CD4-positive, alpha-beta T cell treated with Interleukin-17A for 4 hours (primary cell): Measurements from ENCODE around the gene FBXO42.
"Not testable (repeated sequence)": the region's sequence is repeated elsewhere in the genome, so short reads cannot be mapped to it uniquely, and the experiment has no call there.

Experiments
- DNase-seq: peaks from one replicate; pipeline ENCODE4 v3.0.0-alpha.2; 2020; ENCODE audit warnings: mixed read lengths

Gene FBXO42

DNA sequence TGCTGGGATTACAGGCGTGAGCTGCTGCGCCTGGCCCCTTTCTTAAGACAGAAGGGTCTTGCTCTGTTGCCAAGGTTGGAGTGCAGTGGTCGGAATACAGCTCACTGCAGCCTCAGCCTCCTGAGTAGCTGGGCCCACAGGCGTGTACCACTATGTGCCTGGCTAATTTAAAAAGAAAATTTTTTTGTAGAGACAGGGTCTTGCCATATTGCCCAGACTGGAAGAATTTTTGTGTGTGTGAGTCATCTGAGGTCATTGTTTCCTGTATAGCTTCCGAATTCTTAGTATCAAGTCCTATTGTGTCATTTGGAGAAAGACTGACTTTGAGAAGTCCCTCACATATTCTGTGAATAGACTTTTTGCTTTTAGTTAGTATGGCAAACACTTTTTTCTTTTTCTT is 19.4 kb upstream of the FBXO42 start:
- DNase-seq = no peak

DNA sequence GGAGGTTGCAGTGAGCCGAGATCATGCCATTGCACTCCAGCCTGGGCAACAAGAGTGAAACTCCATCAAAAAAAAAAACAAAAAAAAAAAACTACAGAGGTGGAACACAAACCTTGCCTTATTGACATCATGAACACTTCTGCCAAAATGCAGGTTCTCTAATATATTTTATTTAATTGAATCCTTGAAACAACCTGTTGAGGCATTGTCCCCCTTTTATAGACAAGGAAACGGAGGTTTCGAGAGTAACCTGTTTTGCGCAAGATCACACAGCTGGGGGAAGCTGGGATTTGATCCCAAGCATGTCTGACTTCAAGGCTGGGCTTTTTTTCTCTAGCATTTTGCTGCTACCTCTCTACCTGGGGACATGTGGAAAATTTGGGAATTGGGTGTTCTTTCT is 17.5 kb upstream of the FBXO42 start:
- no peak for DNase-seq

DNA sequence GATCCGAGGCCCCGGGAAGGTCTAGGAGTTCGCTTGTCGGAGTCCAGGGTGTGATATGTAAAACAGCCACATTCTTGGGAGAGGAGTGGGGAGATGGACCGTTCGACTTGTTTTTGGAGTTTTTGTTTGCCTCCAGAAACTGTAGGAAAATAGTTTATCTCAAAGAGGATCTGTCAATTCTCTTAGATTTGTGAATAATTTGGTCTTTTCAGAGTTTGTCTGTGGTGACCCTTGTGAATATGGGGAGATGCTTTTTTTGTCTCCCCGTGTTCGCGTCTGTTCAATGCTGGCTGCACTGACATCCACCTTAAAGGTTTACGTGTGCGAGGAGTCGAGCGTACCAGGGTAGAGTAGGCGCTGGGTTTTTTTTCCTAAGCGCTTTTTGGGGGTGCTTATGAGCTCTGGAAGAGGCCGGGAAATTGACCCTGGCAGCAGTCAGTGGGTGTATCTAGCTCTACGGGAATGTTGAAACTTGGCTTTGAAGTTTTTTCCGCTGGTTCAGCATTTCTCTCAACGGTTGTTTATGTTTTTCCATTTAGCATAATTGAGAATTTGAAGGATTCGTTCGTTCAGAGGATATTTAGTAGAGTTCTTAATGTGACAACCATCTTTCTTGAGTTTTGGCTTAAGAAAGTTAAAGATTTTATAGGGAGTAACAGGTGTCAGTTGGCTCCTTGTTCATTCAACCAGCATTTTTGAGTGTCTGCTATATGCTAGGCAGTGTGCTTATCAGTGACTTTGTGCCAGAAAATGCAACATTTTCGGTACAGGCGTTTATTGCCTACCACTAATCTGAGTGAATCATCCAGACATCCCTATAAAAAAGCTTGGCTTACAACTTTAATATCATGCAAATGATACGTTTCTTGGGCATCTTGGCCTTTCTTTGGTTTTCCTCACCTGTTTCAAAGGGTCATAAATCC is 15.9 kb upstream of the FBXO42 start:
- DNase-seq = no peak

DNA sequence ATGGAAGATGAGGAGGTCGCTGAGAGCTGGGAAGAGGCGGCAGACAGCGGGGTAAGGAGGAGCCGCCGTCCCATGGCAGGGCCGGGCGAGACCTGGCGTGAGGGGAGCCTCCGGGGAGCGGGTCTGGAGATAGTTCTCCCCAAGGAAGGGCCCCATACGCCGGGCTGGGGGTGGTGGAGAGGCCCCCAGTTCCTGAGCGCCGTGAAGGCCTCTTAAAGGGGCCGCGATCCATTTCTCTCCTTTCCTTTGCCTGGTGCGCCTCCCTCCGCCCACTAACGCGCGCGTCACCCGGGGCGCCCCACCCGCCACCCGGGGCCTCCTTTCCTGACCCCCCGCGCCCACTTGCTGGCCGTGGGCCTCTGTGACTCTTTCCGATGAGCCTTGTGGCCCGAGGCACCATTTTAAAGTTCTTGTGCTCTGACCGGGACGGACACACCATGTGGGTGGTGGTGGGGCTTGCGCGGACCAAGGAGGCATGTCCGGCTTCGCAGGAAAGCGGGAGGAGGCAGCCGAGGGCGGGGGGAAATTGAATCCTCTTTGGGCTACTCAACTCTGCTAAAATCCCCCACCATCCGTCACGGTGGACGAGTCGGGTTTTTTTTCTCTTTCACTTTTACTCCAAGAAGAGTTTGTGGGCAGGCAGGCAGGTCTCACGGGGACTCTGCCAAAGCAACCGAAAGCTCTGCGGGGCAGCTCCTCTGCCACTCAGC is 15.1 kb upstream of the FBXO42 start:
- DNase-seq = peak; percentile 85

DNA sequence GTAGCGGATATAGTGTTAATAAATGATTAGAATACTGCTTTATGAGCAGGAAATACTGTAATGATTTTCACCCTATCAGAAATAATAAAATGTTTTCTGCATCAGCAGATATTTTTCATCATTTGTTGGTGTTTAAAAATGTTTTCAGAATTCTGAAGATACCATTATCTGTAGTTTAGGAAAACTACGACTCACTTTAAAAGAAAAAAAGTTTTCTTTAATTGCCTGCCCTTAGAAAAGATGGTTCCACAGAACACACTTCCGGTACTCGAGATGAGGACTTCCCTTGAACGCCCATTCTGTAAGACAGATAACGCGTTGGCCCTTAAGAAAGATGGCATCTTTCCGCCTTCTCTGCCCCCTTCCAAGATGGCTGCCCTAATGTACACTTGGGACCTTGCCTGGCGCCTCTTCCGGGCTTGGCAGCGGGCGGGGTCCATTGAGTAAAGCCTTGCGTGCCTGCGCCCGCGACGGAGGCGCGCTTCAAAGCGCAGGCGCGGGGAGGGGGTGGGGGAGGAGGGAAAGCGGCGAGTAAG is 14.5 kb upstream of the FBXO42 start, which contains the start of gene SZRD1:
Gene SZRD1, plus strand, starts transcription at position 521 of the 536 bp plus-strand sequence. CDS start 16 bp downstream, outside the sequence.
- peak; percentile 95 for DNase-seq

DNA sequence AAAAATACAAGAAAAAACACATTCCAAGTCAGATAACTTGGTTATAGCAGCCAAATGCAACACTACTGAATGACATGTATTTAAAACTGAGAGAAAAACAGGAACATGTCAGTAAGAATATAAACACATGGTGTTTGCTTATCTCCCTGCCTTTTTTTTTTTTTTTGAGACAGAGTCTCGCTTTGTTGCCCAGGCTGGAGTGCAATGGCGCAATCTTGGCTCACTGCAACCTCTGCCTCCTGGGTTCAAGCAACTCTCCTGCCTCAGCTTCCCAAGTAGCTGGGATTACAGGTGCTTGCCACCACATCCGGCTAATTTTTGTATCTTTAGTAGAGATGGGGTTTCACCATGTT is 12.8 kb upstream of the FBXO42 start:
- not testable (repeated sequence) for DNase-seq

DNA sequence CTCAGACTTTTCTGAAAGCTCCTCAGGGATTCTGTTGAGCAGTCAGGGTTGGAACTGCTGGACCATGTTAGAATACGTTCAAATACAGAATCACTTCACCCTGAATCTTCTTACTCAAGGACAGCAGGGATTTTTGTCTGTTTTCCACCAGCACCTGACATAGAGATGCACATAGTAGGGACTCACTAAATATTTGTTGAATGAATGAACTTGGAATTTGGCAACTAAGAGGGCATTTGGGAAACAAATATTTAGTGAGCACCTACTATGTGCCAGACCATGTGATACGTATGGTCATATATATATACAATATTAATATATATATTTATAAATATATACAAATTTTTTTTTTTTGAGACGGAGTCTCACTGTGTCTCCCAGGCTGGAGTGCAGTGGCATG is 4.6 kb upstream of the FBXO42 start:
- no peak for DNase-seq

DNA sequence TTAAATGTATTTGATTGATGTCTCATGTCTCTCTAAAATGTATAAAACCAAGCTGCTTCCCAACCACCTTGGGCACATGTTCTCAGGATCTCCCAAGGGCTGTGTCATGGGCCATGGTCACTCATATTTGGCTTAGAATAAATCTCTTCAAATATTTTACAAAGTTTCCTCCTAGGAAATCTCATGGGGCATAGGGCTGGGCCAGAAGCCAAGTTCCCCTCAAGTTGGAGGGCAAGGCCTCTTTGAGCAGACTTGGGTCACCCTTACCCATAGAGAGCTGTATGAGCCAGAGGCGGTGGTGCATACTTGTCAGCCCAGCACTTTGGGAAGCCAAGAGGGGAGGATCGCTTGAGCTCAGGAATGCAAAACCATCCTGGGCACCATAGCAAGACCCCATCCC is 2.3 kb upstream of the FBXO42 start:
- DNase-seq = no peak

DNA sequence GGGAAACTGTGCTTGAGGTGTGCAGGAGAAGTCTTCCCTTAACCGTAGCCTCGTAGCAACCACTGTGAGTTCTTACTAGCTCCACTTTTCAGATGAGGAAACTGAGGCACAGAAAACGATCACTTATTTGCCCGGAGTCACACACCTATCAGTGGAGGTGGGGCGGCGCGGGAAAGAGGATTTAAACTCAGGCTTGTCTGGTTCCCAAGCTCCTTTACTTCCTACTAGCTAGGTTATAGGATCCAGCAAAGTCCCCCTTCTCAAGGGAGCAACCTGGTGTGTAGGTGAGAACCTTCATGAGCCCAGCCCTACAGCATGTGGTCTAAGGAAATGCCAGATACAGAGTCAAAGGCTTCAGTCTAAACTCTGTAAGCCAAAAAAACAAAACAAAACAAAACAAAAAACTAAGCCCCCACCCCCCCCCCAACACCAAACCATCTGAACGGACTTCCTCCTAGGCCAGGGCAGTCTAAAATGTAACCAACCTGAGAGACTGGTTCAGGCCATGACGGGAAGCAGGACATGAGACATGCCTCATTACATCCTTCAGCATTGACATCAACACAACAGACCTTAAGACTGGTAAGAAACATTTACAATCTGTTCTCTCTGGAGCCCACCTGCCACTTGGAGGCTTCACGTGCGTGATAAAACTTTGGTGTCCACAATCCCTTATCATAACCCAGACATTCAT is 709 bp upstream of the FBXO42 start:
- no peak for DNase-seq

DNA sequence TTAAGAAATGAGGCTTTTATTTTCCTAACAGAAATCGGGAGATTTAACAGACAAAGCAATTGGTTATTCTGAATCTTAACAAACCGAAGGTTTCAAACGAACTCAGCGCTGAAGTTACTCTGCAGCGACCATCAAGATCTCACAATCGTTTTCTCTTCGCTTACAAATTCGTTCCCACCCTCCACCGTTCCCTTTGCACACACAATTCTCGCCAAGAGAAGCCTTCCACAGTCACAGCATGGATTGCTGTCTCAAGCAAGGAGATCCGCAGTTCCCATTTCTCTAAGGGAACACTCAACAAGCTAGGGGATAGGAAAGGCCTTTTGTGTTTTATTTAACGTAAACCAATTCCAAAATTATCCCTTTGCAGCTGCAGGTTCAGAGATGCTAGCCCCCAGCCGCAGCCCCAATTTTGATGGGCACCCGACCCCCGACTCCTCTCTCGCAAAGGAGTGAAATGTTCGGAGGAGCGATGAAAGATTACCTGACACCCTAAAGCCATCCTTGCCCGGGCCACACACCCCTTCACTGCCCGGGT is 755 bp downstream of the FBXO42 start:
- DNase-seq = no peak

DNA sequence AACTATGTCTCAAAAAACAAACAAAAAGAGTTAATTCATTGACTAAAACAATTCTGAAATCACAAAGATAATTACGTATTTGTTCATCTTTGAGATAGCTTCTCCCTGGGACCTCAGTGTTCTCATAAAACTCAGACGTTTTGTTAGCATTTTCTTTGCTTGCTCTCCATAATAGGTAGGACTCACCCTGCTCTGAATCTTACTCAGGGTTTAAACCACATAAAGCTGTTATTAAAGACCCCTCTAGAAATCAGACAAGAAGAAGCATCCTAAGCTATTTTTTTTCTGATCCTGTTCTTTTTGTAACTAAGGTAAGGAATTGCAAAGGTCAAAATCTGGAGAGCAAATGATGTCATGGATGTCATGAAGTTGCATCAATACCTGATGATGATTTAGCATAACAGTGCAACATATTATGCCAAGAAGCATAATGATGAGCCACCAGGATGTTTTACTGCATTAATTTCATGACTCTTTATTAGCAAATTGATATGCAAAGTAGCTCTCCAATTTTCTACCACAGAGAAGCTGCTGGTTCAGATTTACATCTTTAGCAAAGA is 2.4 kb downstream of the FBXO42 start:
- DNase-seq = no peak

DNA sequence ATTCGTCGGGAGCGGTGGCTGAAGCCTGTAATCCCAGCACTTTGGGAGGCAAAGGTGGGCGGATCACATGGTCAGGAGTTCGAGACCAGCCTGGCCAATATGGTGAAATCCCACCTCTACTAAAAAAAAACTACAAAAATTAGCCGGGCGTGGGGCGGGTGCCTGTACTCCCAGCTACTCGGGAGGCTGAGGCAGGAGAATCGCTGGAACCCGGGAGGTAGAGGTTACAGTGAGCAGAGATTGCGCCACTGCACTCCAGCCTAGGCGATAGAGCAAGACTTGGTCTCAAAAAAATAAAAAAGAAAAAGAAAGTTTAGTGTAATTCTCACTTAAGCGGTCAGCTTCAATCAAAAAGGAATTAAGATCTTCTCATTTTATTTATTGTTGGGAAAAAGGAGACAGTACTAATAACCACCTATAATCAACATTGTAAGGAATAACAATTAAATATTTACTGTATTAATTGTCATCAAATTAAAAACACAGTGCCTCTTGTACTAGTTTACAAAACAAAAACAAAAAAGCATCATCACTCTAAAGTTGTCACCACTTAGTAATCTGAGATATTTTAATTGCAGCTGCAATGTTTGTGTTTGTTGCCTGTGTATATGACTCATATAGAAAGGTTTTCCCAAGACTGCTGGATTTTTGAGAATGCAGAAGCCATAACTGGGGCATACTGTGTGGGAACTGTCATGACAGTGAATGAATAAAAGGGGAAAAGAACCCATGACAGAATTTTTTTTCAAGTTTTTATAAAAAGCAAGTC is 3.7 kb downstream of the FBXO42 start:
- no peak for DNase-seq

DNA sequence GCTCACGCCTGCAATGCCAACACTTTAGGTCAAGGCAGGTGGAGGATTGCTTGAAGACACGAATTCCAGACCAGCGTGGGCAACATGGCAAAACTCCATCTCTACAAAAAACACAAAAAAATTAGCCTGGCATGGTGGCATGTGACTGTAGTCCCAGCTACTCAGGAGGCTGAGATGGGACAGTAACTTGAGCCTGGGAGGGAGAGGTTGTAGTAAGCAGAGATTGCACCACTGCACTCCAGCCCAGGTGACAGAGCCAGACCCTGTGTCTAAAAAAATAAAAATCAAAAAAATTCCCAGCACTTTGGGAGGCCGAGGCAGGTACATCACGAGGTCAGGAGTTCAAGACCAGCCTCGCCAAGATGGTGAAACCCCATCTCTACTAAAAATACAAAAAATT is 9.0 kb downstream of the FBXO42 start:
- DNase-seq = not testable (repeated sequence)

DNA sequence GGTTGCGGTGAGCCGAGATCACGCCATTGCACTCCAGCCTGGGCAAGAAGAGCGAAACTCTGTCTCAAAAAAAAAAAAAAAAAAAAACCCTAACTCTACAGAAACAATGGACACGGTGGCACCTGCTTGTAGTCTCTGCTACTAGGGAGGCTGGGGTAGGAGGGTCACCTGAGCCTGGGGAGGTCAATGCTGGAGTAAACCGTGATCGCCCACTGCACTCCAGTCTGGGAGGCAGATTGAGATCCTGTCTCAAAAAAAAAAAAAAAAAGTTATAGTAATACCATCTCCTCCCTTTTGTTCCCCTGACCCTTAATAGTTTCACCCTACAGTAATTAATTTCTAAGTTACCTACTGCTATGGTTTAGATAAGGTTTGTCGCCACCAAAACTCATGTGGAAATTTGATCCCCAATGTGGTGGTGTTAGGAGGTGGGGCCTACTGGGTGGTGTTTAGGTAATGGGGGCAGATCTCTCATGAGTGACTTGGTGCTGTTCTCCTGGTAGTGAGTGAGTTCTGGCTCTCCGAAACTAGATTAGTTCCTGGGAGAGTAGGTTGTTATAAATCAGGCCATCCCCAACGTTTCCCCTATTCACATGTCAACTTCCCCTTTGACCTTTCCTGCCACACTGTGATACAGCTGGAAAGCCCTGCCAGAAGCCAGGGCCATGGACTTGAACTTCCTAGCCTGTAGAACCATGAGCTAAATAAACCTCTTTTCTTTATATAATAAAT is 9.8 kb downstream of the FBXO42 start:
- no peak for DNase-seq

DNA sequence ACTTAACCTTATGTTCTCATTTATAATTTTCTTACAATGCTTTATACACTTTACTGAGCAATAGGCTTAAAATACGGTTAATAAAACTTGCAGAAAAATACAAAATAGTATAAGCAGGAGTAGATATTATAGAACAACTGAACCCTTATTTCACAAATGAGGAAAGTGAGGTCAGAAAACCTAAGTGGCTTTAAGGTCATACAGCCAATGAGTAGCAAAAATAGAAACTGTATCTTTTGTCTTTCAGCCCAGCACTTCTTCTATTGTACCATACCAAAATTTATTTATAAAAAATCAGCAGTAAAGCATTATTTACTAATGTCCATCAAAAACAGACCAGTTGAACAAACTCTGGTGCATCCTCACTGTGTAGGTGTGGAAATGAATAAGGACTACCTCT is 11.6 kb downstream of the FBXO42 start:
- no peak for DNase-seq

DNA sequence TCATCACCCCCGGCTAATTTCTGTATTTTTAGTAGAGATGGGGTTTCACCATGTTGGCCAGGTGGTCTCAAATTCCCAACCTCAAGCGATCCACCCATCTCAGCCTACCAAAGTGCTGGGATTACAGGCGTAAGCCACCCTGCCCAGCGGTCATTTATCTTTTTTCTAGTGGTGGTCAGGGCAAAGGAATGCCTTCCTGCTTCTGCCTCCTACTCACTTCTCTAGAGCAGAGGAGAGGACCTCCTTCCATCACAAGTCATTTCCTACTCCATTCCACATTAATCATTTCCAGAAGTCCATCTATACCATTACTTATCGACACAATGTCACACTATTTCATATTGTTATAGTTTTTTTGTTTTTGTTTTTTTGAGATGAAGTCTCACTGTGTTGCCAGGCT is 13.3 kb downstream of the FBXO42 start:
- no peak for DNase-seq

DNA sequence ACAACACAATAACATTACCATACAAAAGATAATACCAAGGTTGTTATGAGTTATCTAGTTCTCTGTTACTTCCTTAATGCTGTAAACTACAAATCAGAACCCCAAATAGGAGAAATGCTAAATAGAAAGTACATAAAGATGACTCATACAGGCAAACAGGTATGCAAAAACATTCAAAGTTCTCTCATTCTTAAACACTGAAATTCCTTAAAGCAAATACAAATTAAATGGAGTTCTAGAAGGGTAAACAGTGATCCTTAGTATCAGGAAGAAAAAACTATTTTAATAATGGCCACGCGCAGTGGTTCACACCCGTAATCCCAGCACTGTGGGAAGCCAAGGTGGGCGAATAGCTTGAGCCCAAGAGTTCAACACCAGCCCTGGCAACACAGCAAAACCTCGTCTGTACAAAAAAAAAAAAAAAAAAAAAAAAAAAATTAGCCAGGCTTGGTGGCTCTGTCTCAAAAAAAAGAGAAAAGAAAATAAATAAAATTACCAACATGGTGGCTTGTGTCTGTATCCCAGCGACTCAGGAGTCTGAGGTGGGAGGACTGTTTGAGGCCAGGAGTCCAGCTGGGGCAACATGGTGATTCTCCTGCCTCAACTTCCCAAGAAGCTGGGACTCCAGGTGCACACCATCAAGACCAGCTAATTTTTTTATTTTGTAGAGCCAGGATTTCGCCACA is 17.5 kb downstream of the FBXO42 start:
- no peak for DNase-seq

DNA sequence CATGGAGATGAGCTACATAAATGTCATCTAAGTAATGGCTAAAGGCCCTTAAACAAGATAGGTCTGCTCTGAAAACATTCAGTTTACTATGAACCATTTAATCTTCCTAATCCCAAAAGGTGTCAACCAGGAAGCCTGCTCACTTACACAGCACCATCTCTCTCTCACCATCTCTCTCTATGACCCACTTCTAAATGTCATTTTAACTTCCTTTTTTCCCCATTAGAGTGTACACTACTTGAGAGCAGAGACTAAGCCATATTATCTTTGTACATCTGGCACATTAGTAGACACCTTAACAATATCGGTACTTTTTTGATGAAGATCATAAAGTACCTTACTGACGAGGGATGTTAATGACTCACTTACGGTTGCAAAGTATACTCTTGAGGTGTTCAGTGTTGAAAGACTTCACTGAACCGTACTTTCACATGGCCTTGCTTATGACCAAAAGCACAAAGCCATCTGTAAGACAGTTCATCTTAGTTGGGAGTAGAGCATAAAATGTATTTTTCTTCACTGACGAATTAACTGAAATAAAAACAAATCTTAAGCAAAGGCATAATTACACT is 25.4 kb downstream of the FBXO42 start:
- no peak for DNase-seq

DNA sequence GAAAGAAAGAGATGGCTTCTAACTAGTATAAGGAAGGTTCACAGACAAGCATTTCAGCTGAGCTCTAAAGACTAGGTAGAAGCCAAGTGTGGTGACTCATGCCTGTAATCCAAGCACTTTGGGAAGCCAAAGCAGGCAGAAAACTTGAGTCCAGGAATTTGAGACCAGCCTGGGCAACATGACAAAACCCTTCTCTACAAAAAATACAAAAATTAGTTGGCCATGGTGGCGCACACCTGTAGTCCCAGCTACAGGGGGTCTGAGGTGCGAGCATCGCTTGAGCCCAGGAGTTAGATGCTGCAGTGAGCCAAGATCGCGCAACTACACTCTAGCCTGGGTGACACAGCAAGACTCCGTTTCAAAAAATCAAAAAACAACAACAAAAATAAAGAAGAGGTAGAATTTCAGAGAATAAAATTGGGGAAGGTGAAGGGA is 27.8 kb downstream of the FBXO42 start:
- no peak for DNase-seq
